HG03108 (cell line): Measurements from ENCODE around the gene SLC26A6.

Experiments
- ATAC-seq: cut with Tn5 transposase; IDR thresholded peaks from one replicate; pipeline ENCODE4 v1.9.1; 2021; ENCODE audit warnings: moderate library complexity; ENCODE audit not compliant: unreplicated experiment

SLC26A6 gene

GRCh38 chr3:48599509-48600285, 35.6 kb downstream of the SLC26A6 start:
- no peak for ATAC-seq

- no peak for ATAC-seq
These were observed 36.2 kb downstream of the SLC26A6 start for GRCh38 chr3:48599077-48599501.

- no peak for ATAC-seq
These were observed 36.8 kb downstream of the SLC26A6 start for GRCh38 chr3:48598323-48599076.

- ATAC-seq: no peak
These were observed 37.9 kb downstream of the SLC26A6 start for GRCh38 chr3:48597408-48597800.

- no peak for ATAC-seq
These were observed 38.4 kb downstream of the SLC26A6 start for GRCh38 chr3:48596676-48597407.

- ATAC-seq: no peak
These were observed 39.1 kb downstream of the SLC26A6 start for GRCh38 chr3:48596157-48596556.

GRCh38 chr3:48595526-48596121, 39.6 kb downstream of the SLC26A6 start:
- no peak for ATAC-seq

- no peak for ATAC-seq
These were observed 40.2 kb downstream of the SLC26A6 start, which contains the start of gene COL7A1 for GRCh38 chr3:48595075-48595525. Gene COL7A1 (minus strand): TSS chr3:48595329. CDS start chr3:48595159, 170 bp downstream.

GRCh38 chr3:48594417-48595049, 40.7 kb downstream of the SLC26A6 start:
- ATAC-seq: no peak

GRCh38 chr3:48593337-48593736, 41.9 kb downstream of the SLC26A6 start:
- no peak for ATAC-seq

GRCh38 chr3:48592519-48593087, 42.7 kb downstream of the SLC26A6 start:
- no peak for ATAC-seq

- ATAC-seq: no peak
These were observed 43.3 kb downstream of the SLC26A6 start for GRCh38 chr3:48591886-48592518.

- no peak for ATAC-seq
These were observed 43.8 kb downstream of the SLC26A6 start for GRCh38 chr3:48591436-48591835.

- ATAC-seq: no peak
These were observed 47.0 kb downstream of the SLC26A6 start for GRCh38 chr3:48588230-48588629.

GRCh38 chr3:48587686-48588085, 47.6 kb downstream of the SLC26A6 start:
- no peak for ATAC-seq

- ATAC-seq: no peak
These were observed 49.9 kb downstream of the SLC26A6 start for GRCh38 chr3:48585411-48585810.

GRCh38 chr3:48584836-48585235, 50.4 kb downstream of the SLC26A6 start:
- no peak for ATAC-seq

GRCh38 chr3:48581621-48582481, 53.4 kb downstream of the SLC26A6 start:
- ATAC-seq: no peak

- ATAC-seq: no peak
These were observed 58.6 kb downstream of the SLC26A6 start for GRCh38 chr3:48576647-48577046.
